NCI-H1417 treated with DMSO at 0.1 percent for 48 hours (cell line): ENCODE data around the gene KCNE1.
"Not testable (repeated sequence)": the region's sequence is repeated elsewhere in the genome, so short reads cannot be mapped to it uniquely, and the experiment has no call there.

Experiments used
- DNase-seq: peaks from one replicate; lab custom pipeline; 2025; lab: John Stamatoyannopoulos, UW

The KCNE1 gene

GRCh38 chr21:34407294-34407693 lies 104.7 kb downstream of the KCNE1 start:
- DNase-seq: not testable (repeated sequence)

DNA sequence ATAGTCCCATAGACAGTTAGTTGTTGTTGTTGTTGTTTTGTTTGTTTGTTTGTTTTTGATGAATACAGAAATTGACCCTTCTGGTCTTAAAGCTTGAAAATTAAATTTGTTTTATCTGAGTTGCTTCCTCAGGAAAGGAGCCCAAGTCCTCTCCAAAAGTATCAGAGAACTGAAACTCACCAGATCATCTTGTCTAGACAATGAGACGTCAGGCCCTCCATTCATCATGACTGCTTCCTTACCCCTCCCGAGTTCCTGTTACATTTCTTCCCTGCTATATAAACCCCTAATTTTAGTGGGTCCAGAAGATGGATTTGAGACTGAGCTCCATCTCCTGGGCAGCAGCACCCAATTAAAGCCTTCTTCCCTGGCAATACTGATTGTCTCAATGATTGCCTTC lies 105.3 kb downstream of the KCNE1 start:
- DNase-seq: not testable (repeated sequence)

DNA sequence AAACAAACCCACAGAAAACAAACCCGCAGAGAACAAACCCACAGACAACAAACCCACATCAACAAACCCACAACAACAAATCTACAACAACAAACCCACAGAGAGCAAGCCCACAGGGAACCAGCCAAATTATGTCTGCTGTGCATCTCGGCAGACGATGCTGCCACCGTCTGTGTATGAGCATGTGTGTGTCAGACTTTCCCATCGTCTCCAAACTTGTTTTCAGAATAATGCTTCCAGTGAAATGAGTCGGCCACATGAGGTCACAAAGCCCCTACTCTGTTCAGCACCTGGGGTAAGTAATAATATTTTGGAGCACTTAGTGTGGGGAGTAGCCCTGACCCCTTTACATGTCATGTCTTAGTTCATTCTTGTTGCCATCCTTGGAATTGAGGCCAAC lies 105.9 kb downstream of the KCNE1 start:
- DNase-seq: not testable (repeated sequence)

GRCh38 chr21:34405686-34406085 lies 106.3 kb downstream of the KCNE1 start:
- not testable (repeated sequence) for DNase-seq

GRCh38 chr21:34404742-34405141 lies 107.3 kb downstream of the KCNE1 start:
- not testable (repeated sequence) for DNase-seq

DNA sequence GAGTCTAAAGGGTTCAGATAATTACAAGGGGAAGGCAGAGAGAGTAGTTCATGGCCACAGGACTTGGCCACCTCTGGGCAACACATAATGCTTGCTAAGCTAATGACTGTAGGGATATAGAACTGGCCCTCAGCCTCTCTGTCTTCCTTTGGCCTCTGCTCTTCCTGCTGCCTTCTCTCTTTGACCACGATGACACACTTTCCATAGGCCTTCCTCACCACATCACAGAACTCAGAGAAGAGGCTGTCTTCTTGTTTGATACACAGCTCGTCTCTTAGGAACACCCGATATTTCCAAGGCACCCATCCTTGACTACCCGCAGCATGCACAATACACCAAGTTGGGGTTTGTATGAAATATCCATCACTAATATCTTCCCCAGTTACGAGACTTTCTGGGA lies 111.5 kb downstream of the KCNE1 start:
- DNase-seq: not testable (repeated sequence)
